ENCODE data around the gene YPEL3. TPM values are rescaled to one million over a fixed set of nuclear protein-coding genes. Genes with fewer than 3 reads are reported as not detected.

YPEL3 gene
- total RNA-seq, 1 donor from 2014 or later: 6.8 TPM

DNA sequence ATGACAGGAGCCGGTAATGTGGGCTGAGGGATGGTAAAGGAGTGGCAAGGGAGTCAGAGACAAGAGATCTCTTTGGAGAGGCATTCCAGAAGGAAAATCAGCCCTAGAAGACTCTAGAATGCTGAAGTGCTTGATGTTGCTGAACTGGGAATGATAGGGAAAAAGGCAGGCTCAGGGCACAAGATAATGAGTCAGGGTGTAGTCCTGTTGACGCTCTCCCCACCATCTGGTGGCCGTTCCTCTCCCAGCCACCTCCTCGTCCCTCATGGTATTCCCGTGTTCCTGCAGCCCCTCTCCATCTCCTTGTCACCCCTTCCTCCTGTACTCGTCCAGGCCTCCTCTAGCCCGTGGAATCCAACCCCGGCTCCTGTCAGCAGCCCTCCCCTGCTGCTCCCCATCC is 41.6 kb downstream of the YPEL3 start:
- peaks cover 6% of the 10 kb centered on the region for H3K4me1 ChIP-seq
- Mint-ChIP-seq H3K9me3 (no peaks in the 10 kb centered on the region), H3K4me1 (peaks cover 31% of the 10 kb centered on the region), H3K27me3 (ENCODE audit: insufficient read depth, low read depth) (peaks cover 5% of the 10 kb centered on the region), H3K4me3 (peak overlapping the region; percentile 88), H3K36me3 (peaks cover 5% of the 10 kb centered on the region), H3K27ac (peak overlapping the region; percentile 81)
- H3K9me3 ChIP-seq (ENCODE audit: low read depth): no peaks in the 10 kb centered on the region
- no peak overlapping the region for H3K4me2 ChIP-seq
- DNase-seq (ENCODE audit: low spot score): no peak
- H3K27ac ChIP-seq: no peak overlapping the region
- no peak overlapping the region for H3K9ac ChIP-seq
- H3F3A ChIP-seq (ENCODE audit: low read depth): peaks cover 33% of the 10 kb centered on the region
- no peak overlapping the region for H3K4me3 ChIP-seq
- H3K27me3 ChIP-seq: no peaks in the 10 kb centered on the region
- H3K79me2 ChIP-seq (ENCODE audit: low read depth): no peaks in the 10 kb centered on the region
- no peak overlapping the region for H2AFZ ChIP-seq (replicated peaks)
- no peaks in the 10 kb centered on the region for H3K36me3 ChIP-seq
- TF ChIP-seq CTCF (IDR thresholded peaks at IDR 0.05) (no peak), EZH2phosphoT487 (IDR thresholded peaks at IDR 0.05) (no peak), EZH2 (IDR thresholded peaks at IDR 0.05) (no peak)
- H4K20me1 ChIP-seq (ENCODE audit: low read depth): no peaks in the 10 kb centered on the region

- Histone ChIP-seq H3K9ac (peak overlapping the region; percentile 7), H3K27ac (no peak overlapping the region), H2AFZ (replicated peaks) (peak overlapping the region; percentile 71), H3K4me3 (peak overlapping the region; percentile 72), H3F3A (ENCODE audit: low read depth) (peaks cover 43% of the 10 kb centered on the region), H3K9me3 (ENCODE audit: low read depth) (no peaks in the 10 kb centered on the region), H3K27me3 (no peaks in the 10 kb centered on the region), H3K4me2 (peak overlapping the region; percentile 89), H3K36me3 (no peaks in the 10 kb centered on the region), H4K20me1 (ENCODE audit: low read depth) (no peaks in the 10 kb centered on the region), H3K4me1 (peaks cover 15% of the 10 kb centered on the region), H3K79me2 (ENCODE audit: low read depth) (no peaks in the 10 kb centered on the region)
- DNase-seq (ENCODE audit: low spot score): no peak
- Mint-ChIP-seq H3K36me3 (peaks cover 3% of the 10 kb centered on the region), H3K27ac (peak overlapping the region; percentile 66), H3K9me3 (no peaks in the 10 kb centered on the region), H3K4me1 (peaks cover 40% of the 10 kb centered on the region), H3K4me3 (peak overlapping the region; percentile 88), H3K27me3 (ENCODE audit: insufficient read depth, low read depth) (peaks cover 9% of the 10 kb centered on the region)
- TF ChIP-seq EZH2 (IDR thresholded peaks at IDR 0.05) (no peak), CTCF (IDR thresholded peaks at IDR 0.05) (no peak), EZH2phosphoT487 (IDR thresholded peaks at IDR 0.05) (no peak)
These were observed 42.5 kb downstream of the YPEL3 start for GRCh38 chr16:30053376-30054015.

DNA sequence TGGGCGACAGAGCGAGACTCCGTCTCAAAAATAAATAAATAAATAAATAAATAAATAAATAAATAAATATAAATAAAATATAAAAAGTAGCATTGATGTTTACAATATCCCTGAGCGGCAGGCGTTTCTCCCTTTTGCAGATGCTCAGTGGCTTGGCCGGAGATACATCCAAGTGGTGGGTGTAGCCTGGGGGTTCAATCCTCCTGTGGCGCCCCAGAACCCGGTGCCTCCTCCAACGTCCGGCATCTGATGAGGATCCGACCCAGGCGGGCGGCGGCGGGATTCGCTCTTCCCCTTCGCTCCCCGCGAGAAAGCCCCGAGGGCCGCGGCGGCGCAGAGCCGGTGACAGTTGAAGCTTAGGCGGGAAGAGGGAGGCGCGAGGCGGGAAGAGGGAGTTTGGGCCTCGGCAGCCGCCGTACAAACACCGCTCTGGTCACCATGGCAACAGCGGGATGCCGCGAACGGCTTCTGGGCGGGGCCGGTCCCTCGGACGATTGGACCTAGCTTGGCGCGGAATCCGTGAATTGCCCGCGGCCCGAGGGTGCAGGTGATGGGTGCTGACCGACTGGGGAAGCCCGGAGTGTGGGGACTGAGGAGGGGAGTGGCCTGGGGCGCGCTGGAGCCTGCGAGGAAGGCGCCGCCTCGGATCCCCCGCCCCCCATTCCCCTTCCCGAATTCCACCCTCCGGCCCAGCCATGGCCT is 43.2 kb downstream of the YPEL3 start:
- Mint-ChIP-seq H3K9me3 (no peaks in the 10 kb centered on the region), H3K4me3 (peak overlapping the region; percentile 88), H3K27me3 (ENCODE audit: insufficient read depth, low read depth) (peaks cover 10% of the 10 kb centered on the region), H3K27ac (no peak overlapping the region), H3K36me3 (peaks cover 3% of the 10 kb centered on the region), H3K4me1 (peaks cover 43% of the 10 kb centered on the region)
- H3K4me2 ChIP-seq: peak overlapping the region; percentile 89
- no peak overlapping the region for H3K27ac ChIP-seq
- H3F3A ChIP-seq (ENCODE audit: low read depth): peaks cover 48% of the 10 kb centered on the region
- H4K20me1 ChIP-seq (ENCODE audit: low read depth): no peaks in the 10 kb centered on the region
- H3K4me1 ChIP-seq: peaks cover 17% of the 10 kb centered on the region
- H3K9me3 ChIP-seq (ENCODE audit: low read depth): no peaks in the 10 kb centered on the region
- peak; percentile 95 for DNase-seq (ENCODE audit: low spot score)
- TF ChIP-seq EZH2phosphoT487 (IDR thresholded peaks at IDR 0.05) (no peak), CTCF (IDR thresholded peaks at IDR 0.05) (no peak), EZH2 (IDR thresholded peaks at IDR 0.05) (no peak)
- H3K9ac ChIP-seq: no peak overlapping the region
- no peaks in the 10 kb centered on the region for H3K79me2 ChIP-seq (ENCODE audit: low read depth)
- no peaks in the 10 kb centered on the region for H3K27me3 ChIP-seq
- peak overlapping the region; percentile 72 for H3K4me3 ChIP-seq
- peak overlapping the region; percentile 71 for H2AFZ ChIP-seq (replicated peaks)
- H3K36me3 ChIP-seq: no peaks in the 10 kb centered on the region

All from neural progenitor cell (in vitro differentiated cells).